Measurements from ENCODE around the gene DEPDC7.

DEPDC7 gene

GRCh38 chr11:33059331-33060007, 43.8 kb downstream of the DEPDC7 start:
- no peaks in the 10 kb centered on the region for H3K36me3 ChIP-seq (ENCODE audit: insufficient read depth, low read length)
- H3K9ac ChIP-seq (ENCODE audit: low read depth, low read length): no peak overlapping the region
- H3K9me3 ChIP-seq (ENCODE audit: control insufficient read depth, insufficient read depth, low read length): no peaks in the 10 kb centered on the region
- H3K4me1 ChIP-seq (ENCODE audit: insufficient read depth, low read length): peaks cover 21% of the 10 kb centered on the region; the same call in 1 of the 2 replicates

GRCh38 chr11:33060271-33060670, 44.6 kb downstream of the DEPDC7 start:
- H3K9me3 ChIP-seq (ENCODE audit: control insufficient read depth, insufficient read depth, low read length): no peaks in the 10 kb centered on the region

GRCh38 chr11:33062137-33062536, 46.5 kb downstream of the DEPDC7 start:
- Histone ChIP-seq H3K36me3 (ENCODE audit: insufficient read depth, low read length) (no peaks in the 10 kb centered on the region), H3K4me1 (ENCODE audit: insufficient read depth, low read length) (peaks cover 22% of the 10 kb centered on the region; the same call in 1 of the 2 replicates), H3K9ac (ENCODE audit: low read depth, low read length) (no peak overlapping the region)

More at GRCh38 chr11:33060271-33060670, 44.6 kb downstream of the DEPDC7 start:
- Histone ChIP-seq H3K9ac (ENCODE audit: low read depth, low read length) (no peak overlapping the region), H3K36me3 (ENCODE audit: insufficient read depth, low read length) (no peaks in the 10 kb centered on the region), H3K4me1 (ENCODE audit: insufficient read depth, low read length) (peaks cover 22% of the 10 kb centered on the region; the same call in 1 of the 2 replicates)

DNA sequence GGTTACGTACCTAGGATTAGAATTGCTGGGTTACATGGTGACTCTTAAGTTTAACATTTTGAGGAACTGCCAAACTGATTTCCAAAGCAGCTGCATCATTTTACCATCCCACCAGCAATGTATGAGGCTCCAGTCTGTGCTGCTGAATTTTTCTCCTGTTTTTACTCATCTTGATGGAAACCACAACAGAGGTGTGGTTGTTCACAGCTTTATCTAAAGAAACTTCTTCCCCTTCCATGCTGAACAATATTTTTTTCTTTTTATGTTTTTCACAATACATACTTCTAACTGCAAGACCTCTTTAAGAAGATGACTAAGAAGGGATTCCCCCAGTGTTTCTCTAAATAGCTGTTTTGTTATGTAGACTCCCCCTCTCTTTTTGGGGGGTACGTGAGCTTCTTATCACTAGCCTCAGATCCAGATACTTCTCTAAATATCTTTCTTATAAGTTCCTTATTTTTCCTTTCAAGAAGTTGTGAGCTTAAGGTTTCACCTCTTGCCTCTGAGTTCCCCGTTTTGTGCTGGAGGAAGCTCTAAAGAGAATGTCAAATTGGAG, 47.7 kb downstream of the DEPDC7 start:
- no peaks in the 10 kb centered on the region for H3K36me3 ChIP-seq (ENCODE audit: insufficient read depth, low read length)
- H3K9me3 ChIP-seq (ENCODE audit: control insufficient read depth, insufficient read depth, low read length): no peaks in the 10 kb centered on the region
- no peak overlapping the region for H3K9ac ChIP-seq (ENCODE audit: low read depth, low read length)
- peaks cover 22% of the 10 kb centered on the region; the same call in 1 of the 2 replicates for H3K4me1 ChIP-seq (ENCODE audit: insufficient read depth, low read length)

More at GRCh38 chr11:33062137-33062536, 46.5 kb downstream of the DEPDC7 start:
- no peaks in the 10 kb centered on the region for H3K9me3 ChIP-seq (ENCODE audit: control insufficient read depth, insufficient read depth, low read length)

DNA sequence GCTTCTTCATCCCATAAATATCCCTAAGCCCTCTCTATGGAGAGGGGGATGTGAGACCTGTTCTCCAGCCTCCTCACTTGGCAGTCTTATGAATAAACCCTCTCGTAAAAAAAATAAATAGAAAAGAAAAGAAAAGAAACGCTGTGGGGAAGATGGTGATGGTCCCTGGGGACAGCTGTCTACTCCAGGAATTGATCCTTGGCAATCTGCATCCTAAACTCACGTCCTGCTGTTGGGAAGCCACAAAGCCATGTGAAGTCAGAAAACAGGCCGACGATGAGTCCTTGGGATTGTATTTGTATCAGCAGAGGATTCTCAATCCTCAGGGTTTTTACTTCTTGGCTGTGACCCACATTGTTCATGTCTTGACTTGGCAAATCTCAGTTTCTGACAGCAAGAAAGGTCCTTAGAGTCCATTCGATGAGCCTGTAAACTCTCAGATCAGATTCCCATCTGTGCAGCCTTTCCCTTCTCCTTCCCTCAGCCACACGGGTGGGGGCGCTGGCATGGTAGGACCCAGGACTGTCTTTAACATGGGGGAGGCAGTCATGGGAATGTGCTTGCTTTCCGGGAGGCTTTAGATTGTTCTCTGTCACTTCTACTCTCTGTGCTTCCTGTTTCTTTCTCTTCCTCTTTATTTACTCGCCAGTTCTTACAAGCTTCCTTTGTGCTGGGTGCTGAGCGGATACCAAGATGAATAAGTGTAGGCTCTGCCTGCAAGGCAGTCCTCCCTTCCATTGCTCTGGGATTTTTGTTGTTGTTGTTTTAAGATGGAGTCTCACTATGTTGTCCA, 48.6 kb downstream of the DEPDC7 start:
- no peak overlapping the region for H3K9ac ChIP-seq (ENCODE audit: low read depth, low read length)
- H3K9me3 ChIP-seq (ENCODE audit: control insufficient read depth, insufficient read depth, low read length): no peaks in the 10 kb centered on the region
- H3K4me1 ChIP-seq (ENCODE audit: insufficient read depth, low read length): peaks cover 22% of the 10 kb centered on the region; the same call in 1 of the 2 replicates
- H3K36me3 ChIP-seq (ENCODE audit: insufficient read depth, low read length): no peaks in the 10 kb centered on the region

DNA sequence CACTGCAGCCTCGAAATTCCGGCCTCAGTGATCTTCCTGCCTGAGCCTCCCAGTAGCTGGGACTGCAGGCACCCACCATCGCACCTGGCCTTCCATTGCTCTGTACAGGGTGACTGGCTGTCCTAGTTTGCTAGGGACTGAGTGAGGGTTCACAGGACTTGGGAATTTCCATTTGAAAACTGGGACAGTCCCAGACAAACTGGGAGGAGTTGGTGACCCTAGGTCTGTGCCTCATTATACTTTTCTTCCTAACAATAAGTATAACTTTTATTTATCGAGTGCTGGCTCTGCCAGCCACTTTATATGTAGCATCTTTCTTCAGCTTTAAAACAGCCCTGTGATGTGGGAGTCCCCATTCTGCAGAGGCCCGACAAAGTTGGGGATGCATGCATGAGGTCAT, 49.2 kb downstream of the DEPDC7 start:
- H3K9ac ChIP-seq (ENCODE audit: low read depth, low read length): no peak overlapping the region
- H3K4me1 ChIP-seq (ENCODE audit: insufficient read depth, low read length): peaks cover 22% of the 10 kb centered on the region; the same call in 1 of the 2 replicates
- no peaks in the 10 kb centered on the region for H3K9me3 ChIP-seq (ENCODE audit: control insufficient read depth, insufficient read depth, low read length)
- no peaks in the 10 kb centered on the region for H3K36me3 ChIP-seq (ENCODE audit: insufficient read depth, low read length)

DNA sequence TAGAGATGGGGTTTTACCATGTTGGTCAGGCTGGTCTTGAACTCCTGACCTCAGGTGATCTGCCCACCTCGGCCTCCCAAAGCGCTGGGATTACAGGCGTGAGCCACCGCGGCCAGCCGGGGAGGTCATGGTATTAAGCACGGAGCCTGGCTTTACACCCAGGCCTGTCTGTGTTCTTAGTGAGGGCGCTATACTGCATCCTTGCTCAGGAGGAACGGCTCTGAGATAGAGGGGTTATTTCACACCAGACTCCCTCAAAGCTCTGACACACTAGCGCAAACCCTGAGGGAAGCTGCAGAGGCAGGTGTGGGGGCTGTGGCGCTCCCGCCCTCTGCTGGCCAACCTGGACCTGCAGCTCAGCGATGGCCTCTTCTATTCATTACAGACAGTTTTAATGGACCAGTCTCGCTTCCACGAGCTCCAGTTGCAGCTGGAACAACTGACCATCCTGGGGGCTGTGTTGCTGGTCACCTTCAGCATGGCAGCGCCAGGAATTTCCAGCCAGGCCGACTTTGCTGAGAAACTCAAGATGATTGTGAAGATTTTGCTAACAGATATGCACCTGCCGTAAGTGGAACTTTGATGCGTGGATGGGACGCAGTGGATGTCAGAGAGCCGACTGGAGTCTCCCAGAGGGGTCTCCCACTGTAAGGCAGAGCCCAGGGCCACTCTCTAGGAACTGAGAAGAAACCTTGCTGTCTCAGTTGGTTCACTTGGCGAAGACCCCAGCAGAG, 49.9 kb downstream of the DEPDC7 start:
- H3K4me1 ChIP-seq (ENCODE audit: insufficient read depth, low read length): peaks cover 19% of the 10 kb centered on the region; the same call in 1 of the 2 replicates
- no peaks in the 10 kb centered on the region for H3K9me3 ChIP-seq (ENCODE audit: control insufficient read depth, insufficient read depth, low read length)
- H3K9ac ChIP-seq (ENCODE audit: low read depth, low read length): no peak overlapping the region
- H3K36me3 ChIP-seq (ENCODE audit: insufficient read depth, low read length): no peaks in the 10 kb centered on the region; the same call in 1 of the 2 replicates

DNA sequence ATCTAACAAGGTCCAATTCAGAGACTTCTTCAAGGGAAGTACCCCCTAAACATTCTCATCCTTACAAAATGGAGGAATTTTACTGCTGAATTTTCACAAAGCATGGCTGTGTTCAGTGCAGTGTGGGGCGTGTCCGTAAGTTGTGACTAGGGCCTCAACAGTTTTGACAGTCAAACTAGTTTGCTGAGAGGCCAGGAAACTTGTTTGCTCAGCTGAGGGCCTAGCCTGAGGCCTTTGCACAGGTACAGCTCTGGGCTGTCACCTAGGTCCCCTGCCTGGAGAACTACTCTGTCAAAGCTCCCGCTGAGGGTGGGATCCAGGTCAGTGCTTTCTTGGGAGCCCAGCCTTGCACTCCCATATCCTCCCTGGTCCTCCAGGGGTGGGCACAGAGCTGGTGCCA, 51.6 kb downstream of the DEPDC7 start:
- no peak overlapping the region for H3K9ac ChIP-seq (ENCODE audit: low read depth, low read length)
- H3K9me3 ChIP-seq (ENCODE audit: control insufficient read depth, insufficient read depth, low read length): no peaks in the 10 kb centered on the region
- peaks cover 11% of the 10 kb centered on the region; the same call in 1 of the 2 replicates for H3K4me1 ChIP-seq (ENCODE audit: insufficient read depth, low read length)
- peaks cover 7% of the 10 kb centered on the region for H3K36me3 ChIP-seq (ENCODE audit: insufficient read depth, low read length)

DNA sequence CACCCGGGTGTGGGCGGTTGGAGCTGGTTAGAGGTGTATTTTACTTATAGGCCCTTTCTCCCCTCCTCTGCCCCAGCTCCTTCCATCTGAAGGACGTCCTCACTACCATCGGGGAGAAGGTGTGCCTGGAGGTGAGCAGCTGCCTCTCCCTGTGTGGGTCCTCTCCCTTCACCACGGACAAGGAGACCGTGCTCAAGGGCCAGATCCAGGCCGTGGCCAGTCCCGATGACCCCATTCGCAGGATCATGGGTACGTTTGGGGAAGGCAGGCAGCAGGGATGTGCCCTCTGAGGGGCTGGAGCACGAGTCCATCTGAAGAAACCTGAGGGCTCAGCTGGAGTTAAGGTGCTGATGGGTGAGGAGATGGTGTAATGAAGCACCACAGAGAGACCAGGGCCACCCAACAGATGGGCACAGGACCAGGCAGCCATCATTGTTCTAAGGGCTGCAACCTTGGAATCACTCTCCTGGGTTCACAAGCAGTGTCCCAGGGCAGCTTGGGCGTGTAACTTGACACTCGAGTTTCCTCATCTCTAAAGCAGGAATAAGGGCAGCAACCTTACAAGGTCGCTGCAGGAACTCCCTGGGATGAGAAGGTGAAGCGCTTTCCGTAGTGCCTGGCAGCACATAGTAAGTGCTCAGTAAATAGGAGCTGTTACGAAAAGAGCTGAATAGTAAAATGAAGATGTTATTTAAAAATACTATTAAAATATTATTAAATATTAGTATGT, 53.1 kb downstream of the DEPDC7 start:
- H3K4me1 ChIP-seq (ENCODE audit: insufficient read depth, low read length): peaks cover 8% of the 10 kb centered on the region; the same call in 1 of the 2 replicates
- H3K36me3 ChIP-seq (ENCODE audit: insufficient read depth, low read length): peaks cover 16% of the 10 kb centered on the region
- no peaks in the 10 kb centered on the region for H3K9me3 ChIP-seq (ENCODE audit: control insufficient read depth, insufficient read depth, low read length)
- no peak overlapping the region for H3K9ac ChIP-seq (ENCODE audit: low read depth, low read length)

DNA sequence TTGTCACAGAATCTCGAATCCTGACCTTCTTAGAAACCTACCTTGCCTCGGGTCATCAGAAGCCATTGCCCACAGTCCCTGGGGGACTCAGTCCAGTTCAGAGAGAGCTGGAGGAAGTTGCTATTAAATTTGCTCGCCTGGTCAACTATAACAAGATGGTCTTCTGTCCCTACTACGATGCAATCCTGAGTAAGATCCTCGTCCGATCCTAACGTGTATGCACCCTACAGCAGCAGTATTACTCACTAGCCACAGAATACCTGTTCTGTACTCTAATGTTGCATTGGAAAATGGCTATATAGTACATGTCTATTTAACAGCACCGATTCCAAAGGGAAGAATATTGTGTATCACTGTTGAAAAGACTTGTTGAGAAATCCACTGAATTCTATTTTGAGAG, 56.8 kb downstream of the DEPDC7 start:
- Histone ChIP-seq H3K36me3 (ENCODE audit: insufficient read depth, low read length) (peaks cover 19% of the 10 kb centered on the region), H3K9ac (ENCODE audit: low read depth, low read length) (no peak overlapping the region), H3K4me1 (ENCODE audit: insufficient read depth, low read length) (no peaks in the 10 kb centered on the region), H3K9me3 (ENCODE audit: control insufficient read depth, insufficient read depth, low read length) (no peaks in the 10 kb centered on the region)

Data from ES-I3 (cell line).